Endodermal cell (in vitro differentiated cells): ENCODE measurements around the gene RUNX2. TPM values are rescaled to one million over a fixed set of nuclear protein-coding genes. Genes with fewer than 3 reads are reported as not detected.

ENCODE experiments used
- DNase-seq: peaks from one replicate; pipeline ENCODE4 v3.0.0-alpha.2; 2017
- H3K27ac ChIP-seq: 2 replicates; pipeline ENCODE4 v1.5.1; 2013; ENCODE audit warnings: mild to moderate bottlenecking, low read depth, low read length, moderate library complexity
- H3K27me3 ChIP-seq: 2 replicates; pipeline ENCODE4 v1.6.1; 2013; ENCODE audit warnings: mild to moderate bottlenecking, low read length, moderate library complexity; ENCODE audit not compliant: insufficient read depth, control insufficient read depth, poor library complexity, severe bottlenecking
- H3K36me3 ChIP-seq: 2 replicates; pipeline ENCODE4 v1.7.0; 2013; ENCODE audit warnings: mild to moderate bottlenecking, low read length, moderate library complexity; ENCODE audit not compliant: control insufficient read depth, insufficient read depth
- H3K4me1 ChIP-seq: one replicate; pipeline ENCODE4 v1.7.0; 2013; ENCODE audit warnings: low read length; ENCODE audit not compliant: control insufficient read depth, insufficient read depth
- H3K4me3 ChIP-seq: 2 replicates; pipeline ENCODE4 v1.5.1; 2013; ENCODE audit warnings: mild to moderate bottlenecking, low read length, moderate library complexity
- H3K9ac ChIP-seq: 2 replicates; pipeline ENCODE4 v1.6.1; 2013; ENCODE audit warnings: mild to moderate bottlenecking, low read length, moderate library complexity; ENCODE audit not compliant: poor library complexity, severe bottlenecking; ENCODE audit errors: extremely low read depth
- H3K9me3 ChIP-seq: 2 replicates; pipeline ENCODE4 v1.6.1; 2013; ENCODE audit warnings: mild to moderate bottlenecking, low read length, moderate library complexity; ENCODE audit not compliant: control insufficient read depth
- H3K27ac Mint-ChIP-seq: 2 replicates; pipeline ENCODE4 v1.8.0; 2020; ENCODE audit warnings: mixed read lengths
- H3K27me3 Mint-ChIP-seq: 2 replicates; pipeline ENCODE4 v1.8.0; 2021; ENCODE audit warnings: mild to moderate bottlenecking, mixed read lengths; ENCODE audit not compliant: insufficient read depth
- H3K36me3 Mint-ChIP-seq: 2 replicates; pipeline ENCODE4 v1.8.0; 2020; ENCODE audit warnings: low read depth, mixed read lengths
- H3K4me1 Mint-ChIP-seq: 2 replicates; pipeline ENCODE4 v1.8.0; 2020; ENCODE audit warnings: mixed read lengths
- H3K4me3 Mint-ChIP-seq: 2 replicates; pipeline ENCODE4 v1.8.0; 2020; ENCODE audit warnings: mild to moderate bottlenecking, moderate library complexity, mixed read lengths
- H3K9me3 Mint-ChIP-seq: 2 replicates; pipeline ENCODE4 v1.8.0; 2020; ENCODE audit warnings: mild to moderate bottlenecking, mixed read lengths
- WGBS, 2 experiments: methylation state at CpG; one replicate each; pipeline versions ENCODE4 v1.1.5 to v1.1.7; 2013; ENCODE audit warnings: missing lambda C conversion rate in 2 of 2, mixed read lengths in 1 of 2; ENCODE audit not compliant: insufficient coverage in 1 of 2, insufficient read length in 1 of 2; 5-methylcytosine and 5-hydroxymethylcytosine counted together
- total RNA-seq, 2 donors: library from RNA; stranded (reverse); fragmentation: NEBNext Ultra II Directional in 1 of 2; extraction: Animal tissue kit (Norgen Biotek cat#: 25700) in 1 of 2; gene quantifications; 2 replicates in 1 of 2; 3 replicates in 1 of 2; pipeline ENCODE4 v1.2.1, GENCODE V29; 2021
- TF ChIP-seq, protein P1 (sequence below): fragments of 200-600 bp; sonication (generic); conservative IDR thresholded peaks from 2 replicates; pipeline ENCODE4 v1.5.0; 2021; ENCODE audit warnings: antibody characterized with exemption, mild to moderate bottlenecking

RUNX2 gene
- total RNA-seq, 2 donors from 2014 or later, result 0.18 to 0.26 TPM

DNA sequence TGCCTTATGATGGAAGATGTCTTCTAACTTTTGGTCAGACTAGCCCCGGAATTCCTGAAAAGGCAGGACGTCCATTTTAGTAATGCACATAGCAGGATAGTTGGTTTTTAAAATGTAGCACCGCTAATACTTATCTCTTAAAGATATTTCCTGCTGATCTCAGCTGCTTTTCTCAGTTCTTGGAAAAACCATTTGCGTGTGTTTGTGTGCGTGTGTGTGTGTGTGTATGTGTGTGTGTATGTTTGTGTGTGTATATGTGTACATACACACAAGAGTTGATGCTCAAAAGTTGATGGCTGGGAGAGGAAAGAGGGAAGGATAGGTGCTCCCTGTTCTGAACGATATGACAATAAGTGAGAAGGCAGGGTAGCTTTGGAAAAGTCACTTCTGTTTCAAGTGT is 111.3 kb downstream of the RUNX2 start:
- no peak overlapping the region for H3K27ac ChIP-seq

DNA sequence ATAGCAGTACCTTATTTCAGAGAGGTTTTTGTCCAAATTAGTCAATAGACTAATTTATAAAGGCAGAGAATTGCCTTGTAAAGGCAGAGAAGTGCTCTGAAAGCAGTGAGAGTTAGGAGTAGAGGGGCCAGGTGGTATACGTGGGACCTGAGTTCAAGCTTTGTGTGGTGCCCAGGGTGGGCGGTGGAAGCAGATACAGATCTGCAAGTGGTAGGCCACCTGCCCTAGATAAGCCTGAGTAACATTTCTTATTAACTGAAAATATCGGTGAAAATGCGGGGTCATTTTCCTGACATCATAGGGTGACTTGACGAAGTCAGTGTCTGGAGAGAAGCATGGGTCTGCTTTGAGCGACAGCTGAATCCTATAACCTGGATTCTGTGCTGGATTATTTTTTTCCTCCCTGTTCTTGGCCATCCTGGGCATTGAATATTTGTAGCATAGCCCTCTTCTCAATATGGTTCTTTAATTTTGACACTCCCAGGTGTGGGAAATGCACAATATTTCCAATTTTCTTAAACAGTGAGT is 111.8 kb downstream of the RUNX2 start:
- Histone ChIP-seq H3K9ac (no peak overlapping the region), H3K27me3 (no peaks in the 10 kb centered on the region), H3K27ac (no peak overlapping the region), H3K36me3 (no peaks in the 10 kb centered on the region), H3K4me3 (no peak overlapping the region), H3K9me3 (no peaks in the 10 kb centered on the region), H3K4me1 (no peaks in the 10 kb centered on the region)
- peaks cover 6% of the 10 kb centered on the region for H3K4me1 Mint-ChIP-seq
- no peaks in the 10 kb centered on the region for H3K9me3 Mint-ChIP-seq
- H3K27me3 Mint-ChIP-seq, result peaks cover 11% of the 10 kb centered on the region
- no peak overlapping the region for H3K4me3 Mint-ChIP-seq
- no peaks in the 10 kb centered on the region for H3K36me3 Mint-ChIP-seq
- TF ChIP-seq, protein P1, sequence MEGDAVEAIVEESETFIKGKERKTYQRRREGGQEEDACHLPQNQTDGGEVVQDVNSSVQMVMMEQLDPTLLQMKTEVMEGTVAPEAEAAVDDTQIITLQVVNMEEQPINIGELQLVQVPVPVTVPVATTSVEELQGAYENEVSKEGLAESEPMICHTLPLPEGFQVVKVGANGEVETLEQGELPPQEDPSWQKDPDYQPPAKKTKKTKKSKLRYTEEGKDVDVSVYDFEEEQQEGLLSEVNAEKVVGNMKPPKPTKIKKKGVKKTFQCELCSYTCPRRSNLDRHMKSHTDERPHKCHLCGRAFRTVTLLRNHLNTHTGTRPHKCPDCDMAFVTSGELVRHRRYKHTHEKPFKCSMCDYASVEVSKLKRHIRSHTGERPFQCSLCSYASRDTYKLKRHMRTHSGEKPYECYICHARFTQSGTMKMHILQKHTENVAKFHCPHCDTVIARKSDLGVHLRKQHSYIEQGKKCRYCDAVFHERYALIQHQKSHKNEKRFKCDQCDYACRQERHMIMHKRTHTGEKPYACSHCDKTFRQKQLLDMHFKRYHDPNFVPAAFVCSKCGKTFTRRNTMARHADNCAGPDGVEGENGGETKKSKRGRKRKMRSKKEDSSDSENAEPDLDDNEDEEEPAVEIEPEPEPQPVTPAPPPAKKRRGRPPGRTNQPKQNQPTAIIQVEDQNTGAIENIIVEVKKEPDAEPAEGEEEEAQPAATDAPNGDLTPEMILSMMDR, result no peak
- 93 to 96% methylated on average over 6 of the region's 6 CpGs for WGBS, 2 experiments
- DNase-seq, result no peak
- no peak overlapping the region for H3K27ac Mint-ChIP-seq

More for the DNA sequence above, 111.3 kb downstream of the RUNX2 start:
- Mint-ChIP-seq H3K27me3 (peaks cover 8% of the 10 kb centered on the region), H3K4me3 (no peak overlapping the region), H3K9me3 (no peaks in the 10 kb centered on the region), H3K36me3 (no peaks in the 10 kb centered on the region), H3K27ac (no peak overlapping the region), H3K4me1 (peaks cover 6% of the 10 kb centered on the region)
- no peaks in the 10 kb centered on the region for H3K27me3 ChIP-seq
- no peak overlapping the region for H3K4me3 ChIP-seq
- DNase-seq, result no peak
- WGBS, 2 experiments, result 93 to 96% methylated on average over 4 to 6 of the region's 6 CpGs
- no peaks in the 10 kb centered on the region for H3K36me3 ChIP-seq
- TF ChIP-seq, protein P1, result no peak
- H3K4me1 ChIP-seq, result no peaks in the 10 kb centered on the region
- H3K9ac ChIP-seq, result no peak overlapping the region
- no peaks in the 10 kb centered on the region for H3K9me3 ChIP-seq

DNA sequence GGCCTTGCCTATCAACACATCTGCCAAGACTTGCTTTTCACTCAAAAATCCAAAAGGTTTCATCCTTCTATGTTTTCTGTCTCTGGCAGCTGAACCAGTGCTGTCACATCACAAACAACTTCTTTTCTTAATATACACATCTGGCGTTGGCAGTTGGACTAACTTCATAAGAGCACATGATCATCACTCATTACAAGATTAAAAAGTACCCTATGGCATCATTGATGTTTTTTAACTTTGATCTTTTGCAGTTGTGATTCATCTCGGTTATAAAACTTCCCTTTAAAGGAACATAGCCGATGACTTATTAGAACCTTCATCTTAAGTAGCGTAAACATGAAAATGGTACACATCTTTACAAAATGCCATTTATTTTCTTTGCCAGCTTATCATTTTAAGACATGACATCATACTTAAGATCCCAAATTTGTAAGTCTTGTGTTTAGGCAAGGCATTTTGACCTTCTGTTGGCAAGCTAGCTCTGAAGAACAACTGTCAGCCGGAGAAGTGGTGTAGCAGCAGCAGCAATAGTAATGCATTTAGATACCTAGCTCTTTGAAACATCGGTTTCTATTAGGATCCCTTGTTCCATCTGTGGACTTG is 113.8 kb downstream of the RUNX2 start:
- Histone ChIP-seq H3K4me3 (no peak overlapping the region), H3K9ac (no peak overlapping the region), H3K27ac (no peak overlapping the region), H3K27me3 (no peaks in the 10 kb centered on the region), H3K4me1 (no peaks in the 10 kb centered on the region), H3K9me3 (no peaks in the 10 kb centered on the region), H3K36me3 (no peaks in the 10 kb centered on the region)
- TF ChIP-seq, protein P1, result no peak
- H3K27me3 Mint-ChIP-seq, result peaks cover 11% of the 10 kb centered on the region
- peaks cover 14% of the 10 kb centered on the region for H3K4me1 Mint-ChIP-seq
- DNase-seq, result no peak
- no peaks in the 10 kb centered on the region for H3K9me3 Mint-ChIP-seq
- WGBS, 2 experiments, result 89 to 95% methylated on average over 4 to 6 of the region's 6 CpGs
- no peaks in the 10 kb centered on the region for H3K36me3 Mint-ChIP-seq
- no peak overlapping the region for H3K27ac Mint-ChIP-seq
- H3K4me3 Mint-ChIP-seq, result no peak overlapping the region
